IMR-90 (cell line): ENCODE measurements around the gene DCLK1. TPM values are rescaled to one million over a fixed set of nuclear protein-coding genes. Genes with fewer than 3 reads are reported as not detected.

Experiments
- ATAC-seq: fragments of 200-7000 bp; cut with Tn5 transposase; 2 replicates; pipeline ENCODE4 v1.9.1; 2020; ENCODE audit warnings: low read depth, mild to moderate bottlenecking, moderate library complexity
- BruUV-seq: library from RNA; stranded (reverse); fragments of 400-500 nt; replicated peaks from 2 replicates; lab custom pipeline; 2021; lab: Mats Ljungman, UMichigan
- CTCF ChIA-PET: fragments of 300-600 bp; formaldehyde crosslinking; extraction: SDS; loops from one replicate; lab custom pipeline; 2021; ENCODE audit warnings: antibody characterized with exemption; lab: Yijun Ruan, JAX
- POLR2A ChIA-PET: fragments of 300-600 bp; sonication (Branson Sonifier 250); formaldehyde crosslinking; loops from one replicate; lab custom pipeline; 2022; ENCODE audit warnings: antibody characterized with exemption; ENCODE audit not compliant: unreplicated experiment; lab: Charles Lee
- DNase-seq: peaks from one replicate; pipeline ENCODE4 v3.0.0; 2013
- H2AFZ ChIP-seq: replicated peaks from 2 replicates; pipeline ENCODE3; 2013; ENCODE audit warnings: low read length, mild to moderate bottlenecking; ENCODE audit not compliant: poor library complexity
- H2AK5ac ChIP-seq: 2 replicates; pipeline ENCODE4 v1.6.1; 2013; ENCODE audit warnings: low read depth, low read length, inconsistent platforms
- H2AK9ac ChIP-seq: replicated peaks from 2 replicates; pipeline ENCODE3; 2013; ENCODE audit warnings: mild to moderate bottlenecking, low read depth, low read length, moderate library complexity; ENCODE audit not compliant: poor library complexity
- H2BK120ac ChIP-seq: 2 replicates; pipeline ENCODE4 v1.6.1; 2013; ENCODE audit warnings: low read depth, low read length, inconsistent platforms
- H2BK15ac ChIP-seq: 3 replicates; pipeline ENCODE4 v1.6.1; 2013; ENCODE audit warnings: low read depth, low read length, inconsistent platforms
- H2BK20ac ChIP-seq: 2 replicates; pipeline ENCODE4 v1.6.1; 2013; ENCODE audit warnings: low read depth, mild to moderate bottlenecking, inconsistent platforms, low read length, moderate library complexity
- H2BK5ac ChIP-seq: 2 replicates; pipeline ENCODE4 v1.6.1; 2013; ENCODE audit warnings: mild to moderate bottlenecking, low read depth, low read length, inconsistent platforms; ENCODE audit not compliant: poor library complexity, severe bottlenecking
- H3K14ac ChIP-seq: replicated peaks from 2 replicates; pipeline ENCODE4 v1.6.1; 2013; ENCODE audit warnings: low read depth, low read length, inconsistent platforms
- H3K18ac ChIP-seq: 2 replicates; pipeline ENCODE4 v1.6.1; 2013; ENCODE audit warnings: low read depth, low read length, control low read depth
- H3K23ac ChIP-seq: 2 replicates; pipeline ENCODE4 v1.6.1; 2013; ENCODE audit warnings: low read depth, low read length, inconsistent platforms
- H3K27ac ChIP-seq: 2 replicates; pipeline ENCODE4 v1.5.1; 2013; ENCODE audit warnings: mild to moderate bottlenecking, control low read depth, low read length; ENCODE audit not compliant: insufficient read depth
- H3K27me3 ChIP-seq: 2 replicates; pipeline ENCODE4 v1.6.1; 2013; ENCODE audit warnings: low read length; ENCODE audit not compliant: control insufficient read depth, insufficient read depth
- H3K36me3 ChIP-seq: 2 replicates; pipeline ENCODE4 v1.6.1; 2013; ENCODE audit warnings: low read length, mixed read lengths; ENCODE audit not compliant: control insufficient read depth, insufficient read depth
- H3K4ac ChIP-seq: 2 replicates; pipeline ENCODE4 v1.6.1; 2013; ENCODE audit warnings: low read depth, low read length, inconsistent platforms
- H3K4me1 ChIP-seq: 2 replicates; pipeline ENCODE4 v1.6.1; 2013; ENCODE audit warnings: low read length, mixed read lengths; ENCODE audit not compliant: control insufficient read depth, insufficient read depth
- H3K4me2 ChIP-seq: 2 replicates; pipeline ENCODE4 v1.6.1; 2013; ENCODE audit warnings: low read depth, mild to moderate bottlenecking, control low read depth, low read length, moderate library complexity
- H3K4me3 ChIP-seq: 2 replicates; pipeline ENCODE4 v1.5.1; 2013; ENCODE audit warnings: low read depth, mild to moderate bottlenecking, control low read depth, low read length, moderate library complexity; ENCODE audit not compliant: insufficient read depth
- H3K56ac ChIP-seq: 2 replicates; pipeline ENCODE4 v1.6.1; 2013; ENCODE audit warnings: low read length, inconsistent platforms; ENCODE audit not compliant: insufficient read depth; ENCODE audit errors: extremely low read depth
- H3K79me1 ChIP-seq, 2 experiments: 2 replicates each; pipeline ENCODE4 v1.6.1; 2013; ENCODE audit warnings: low read length in 2 of 2, inconsistent platforms in 1 of 2, low read depth in 1 of 2
- H3K9ac ChIP-seq: 2 replicates; pipeline ENCODE4 v1.6.1; 2013; ENCODE audit warnings: low read depth, low read length, control low read depth
- H3K9me1 ChIP-seq: 2 replicates; pipeline ENCODE4 v1.6.1; 2013; ENCODE audit warnings: low read length, inconsistent platforms; ENCODE audit not compliant: insufficient read depth
- H3K9me3 ChIP-seq: 2 replicates; pipeline ENCODE4 v1.6.1; 2013; ENCODE audit warnings: low read length; ENCODE audit not compliant: control insufficient read depth, insufficient read depth
- H4K20me1 ChIP-seq: 2 replicates; pipeline ENCODE4 v1.6.1; 2013; ENCODE audit warnings: low read length, inconsistent platforms; ENCODE audit not compliant: insufficient read depth
- H4K5ac ChIP-seq: 2 replicates; pipeline ENCODE4 v1.6.1; 2013; ENCODE audit warnings: mild to moderate bottlenecking, low read depth, low read length, control low read depth
- H4K8ac ChIP-seq, 2 experiments: 2 replicates each; pipeline ENCODE4 v1.6.1; 2013; ENCODE audit warnings: low read depth in 2 of 2, low read length in 2 of 2, control low read depth in 1 of 2, inconsistent platforms in 1 of 2
- H4K91ac ChIP-seq: 2 replicates; pipeline ENCODE4 v1.6.1; 2013; ENCODE audit warnings: low read depth, low read length, inconsistent platforms; ENCODE audit not compliant: insufficient read depth
- BHLHE40 ChIP-seq: fragments of 150-350 bp; IDR thresholded peaks from 2 replicates; pipeline ENCODE4 v1.6.1; 2016; ENCODE audit warnings: mild to moderate bottlenecking, low read depth, low read length
- CEBPB ChIP-seq: IDR thresholded peaks from 2 replicates; pipeline ENCODE4 v1.6.1; 2012; ENCODE audit warnings: low read depth, low read length, improper control_type of control experiment
- CTCF ChIP-seq: conservative IDR thresholded peaks from 2 replicates; pipeline ENCODE4 v1.5.1; 2012; ENCODE audit warnings: mild to moderate bottlenecking, low read depth, low read length, improper control_type of control experiment
- FOS ChIP-seq: fragments of 150-350 bp; IDR thresholded peaks from 2 replicates; pipeline ENCODE4 v1.6.1; 2016; ENCODE audit warnings: low read depth, low read length
- MXI1 ChIP-seq: IDR thresholded peaks from 2 replicates; pipeline ENCODE4 v1.6.1; 2012; ENCODE audit warnings: low read depth, mild to moderate bottlenecking, low read length, moderate library complexity, borderline replicate concordance
- NFE2L2 ChIP-seq: fragments of 150-350 bp; IDR thresholded peaks from 2 replicates; pipeline ENCODE4 v1.6.1; 2016; ENCODE audit warnings: low read depth, mild to moderate bottlenecking, low read length
- POLR2A ChIP-seq: IDR thresholded peaks from 2 replicates; pipeline ENCODE4 v1.6.1; 2012; ENCODE audit warnings: mild to moderate bottlenecking, low read depth, low read length
- RAD21 ChIP-seq: IDR thresholded peaks from 2 replicates; pipeline ENCODE4 v1.6.1; 2012; ENCODE audit warnings: low read length, improper control_type of control experiment
- WGBS, 2 experiments: methylation state at CpG; one replicate each; pipeline versions ENCODE4 v1.1.5 to v1.1.7; 2013; ENCODE audit warnings: missing lambda C conversion rate in 2 of 2; ENCODE audit not compliant: insufficient read length in 1 of 2; ENCODE audit errors: extremely low coverage in 2 of 2; 5-methylcytosine and 5-hydroxymethylcytosine counted together
- dilution Hi-C: fragments of 300-500 bp; cut with HindIII; formaldehyde crosslinking; loops from one replicate; pipeline ENCODE4 v1.14.3; 2018; ENCODE audit warnings: low sequenced_read_pairs; ENCODE audit not compliant: unreplicated experiment
- in situ Hi-C: fragments of 300-500 bp; cut with MboI; formaldehyde crosslinking; loops from 3 replicates; pipeline ENCODE4 v1.14.3; 2019; ENCODE audit warnings: low sequenced_read_pairs, inconsistent platforms, mixed read lengths
- intact Hi-C: fragments of 100-400 bp; cut with micrococcal nuclease; formaldehyde crosslinking; loops from 2 replicates; pipeline ENCODE4 v1.10.0; 2022
- polyA plus RNA-seq, 3 experiments: library from polyadenylated mRNA; depleted of rRNA; stranded (reverse); fragments of >200 nt; gene quantifications; 2 replicates each; pipeline ENCODE4 v1.2.3, GENCODE V29; 2012; ENCODE audit warnings: low replicate concordance in 1 of 3
- total RNA-seq: library from RNA; depleted of rRNA; stranded (reverse); fragments of >200 nt; gene quantifications from 2 replicates; pipeline ENCODE4 v1.2.3, GENCODE V29; 2012
- TF ChIP-seq, protein P1 (sequence below): fragments of 150-350 bp; IDR thresholded peaks from 2 replicates; pipeline ENCODE4 v1.6.1; 2017; ENCODE audit warnings: mild to moderate bottlenecking, antibody characterized with exemption, low read length, low read depth

DCLK1 gene
- total and polyA plus RNA-seq, 2 of the 4 experiments (the other 2 are of a cell fraction): under 0.01 to 0.02 TPM

- H3K9me1 ChIP-seq: peaks cover 5% of the 10 kb centered on the region; the same call in 1 of the 2 replicates
- H3K36me3 ChIP-seq: no peaks in the 10 kb centered on the region
- dilution Hi-C loops (no loop called here), intact Hi-C loops (no loop called here), in situ Hi-C loops (no loop called here)
- no peak overlapping the region for H2BK5ac ChIP-seq
- no peak overlapping the region for H2AK5ac ChIP-seq
- H2BK20ac ChIP-seq: 0 out of 2 replicates have a peak overlapping the region, but pooled peaks have one; percentile 9
- CTCF ChIA-PET: no interaction called here
- H4K5ac ChIP-seq: no peak overlapping the region
- H3K18ac ChIP-seq: no peak overlapping the region; the same call in 1 of the 2 replicates
- DNase-seq (peak; percentile 47), ATAC-seq (peak; percentile 70)
- no peaks in the 10 kb centered on the region for H4K20me1 ChIP-seq
- TF ChIP-seq CTCF: no peak
- TF ChIP-seq BHLHE40: no peak
- no peak for TF ChIP-seq NFE2L2
- no peak for TF ChIP-seq FOS
- TF ChIP-seq POLR2A: no peak
- TF ChIP-seq CEBPB: no peak
- no peak for TF ChIP-seq MXI1
- TF ChIP-seq, protein P1, sequence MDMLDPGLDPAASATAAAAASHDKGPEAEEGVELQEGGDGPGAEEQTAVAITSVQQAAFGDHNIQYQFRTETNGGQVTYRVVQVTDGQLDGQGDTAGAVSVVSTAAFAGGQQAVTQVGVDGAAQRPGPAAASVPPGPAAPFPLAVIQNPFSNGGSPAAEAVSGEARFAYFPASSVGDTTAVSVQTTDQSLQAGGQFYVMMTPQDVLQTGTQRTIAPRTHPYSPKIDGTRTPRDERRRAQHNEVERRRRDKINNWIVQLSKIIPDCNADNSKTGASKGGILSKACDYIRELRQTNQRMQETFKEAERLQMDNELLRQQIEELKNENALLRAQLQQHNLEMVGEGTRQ: no peak
- no peak for TF ChIP-seq RAD21
- peak overlapping the region in 1 of 2 experiments; percentile 35; a peak in 1 of 4 replicates for H4K8ac ChIP-seq
- no peak overlapping the region for H3K4ac ChIP-seq
- peak overlapping the region; percentile 16 for H3K4me2 ChIP-seq
- peak overlapping the region; percentile 30; the same call in 1 of the 2 replicates for H3K27ac ChIP-seq
- H3K9me3 ChIP-seq: no peaks in the 10 kb centered on the region
- H3K9ac ChIP-seq: no peak overlapping the region
- no peak overlapping the region for H3K4me3 ChIP-seq
- no TSS peak for BruUV-seq
- 0 out of 2 replicates have a peak overlapping the region, but pooled peaks have one; percentile 16 for H2BK120ac ChIP-seq
- POLR2A ChIA-PET: no interaction called here
- H3K4me1 ChIP-seq: no peaks in the 10 kb centered on the region; the same call in none of the 2 replicates
- no peak overlapping the region for H3K56ac ChIP-seq
- peak overlapping the region; percentile 40 for H2AFZ ChIP-seq
- no peaks in the 10 kb centered on the region for H3K27me3 ChIP-seq
- WGBS, 2 experiments: 0% methylated on average over 1 of the region's 10 CpGs; no CpG with 5 or more reads in 1 of the 2 experiments
- H3K79me1 ChIP-seq: no peaks in the 10 kb centered on the region
- H3K23ac ChIP-seq: no peak overlapping the region
- H3K14ac ChIP-seq: 0 out of 2 replicates have a peak overlapping the region, but pooled peaks have one; percentile 25
- no peak overlapping the region for H4K91ac ChIP-seq
- no peak overlapping the region for H2BK15ac ChIP-seq
- peak overlapping the region; percentile 26 for H2AK9ac ChIP-seq
Measured at GRCh38 chr13:35882722-35883497, 248.3 kb downstream of the DCLK1 start.
